Endothelial cell of umbilical vein (primary cell): ENCODE measurements around the gene USP4.

Source experiments
- CTCF ChIP-seq, 2 donors: IDR thresholded peaks; 1 replicate in 1 of 2; 2 replicates in 1 of 2; pipeline ENCODE4 v1.5.1; 2011; ENCODE audit warnings: low read length in 2 of 2, mild to moderate bottlenecking in 2 of 2, moderate library complexity in 2 of 2, control low read depth in 1 of 2, inconsistent platforms in 1 of 2, low read depth in 1 of 2; ENCODE audit not compliant: insufficient read depth in 1 of 2; ENCODE audit errors: extremely low read depth in 1 of 2
- FOS ChIP-seq: IDR thresholded peaks from 2 replicates; pipeline ENCODE4 v1.6.1; 2011; ENCODE audit warnings: mild to moderate bottlenecking, low read length, moderate library complexity, borderline replicate concordance; ENCODE audit not compliant: insufficient read depth
- POLR2A ChIP-seq: IDR thresholded peaks from 2 replicates; pipeline ENCODE4 v1.6.1; 2012; ENCODE audit warnings: low read depth, mild to moderate bottlenecking, control low read depth, low read length

- no peak for TF ChIP-seq CTCF (IDR thresholded peaks at IDR 0.05; ENCODE audit: extremely low read depth in 1 of 2, insufficient read depth in 1 of 2, low read depth in 1 of 2, low read length in 2 of 2)
- TF ChIP-seq POLR2A, result no peak
- TF ChIP-seq FOS, result no peak
These were observed 2.1 kb upstream of the USP4 start for GRCh38 chr3:49341996-49342395.
